Mucosa of rectum (tissue), 2 donors: ENCODE results near the gene GTF2A2.
A peak's percentile ranks its signal among the peaks of the same experiment; 100 is the strongest.

Experiments used
- H3K27ac ChIP-seq, 2 donors: one replicate each; pipeline ENCODE4 v1.7.0; 2013; ENCODE audit warnings: inconsistent platforms in 2 of 2, low read depth in 2 of 2, low read length in 2 of 2
- H3K27me3 ChIP-seq, 2 donors: one replicate each; pipeline ENCODE4 v1.7.0; 2013; ENCODE audit warnings: low read length in 2 of 2; ENCODE audit not compliant: control insufficient read depth in 2 of 2, insufficient read depth in 2 of 2
- H3K36me3 ChIP-seq, 2 donors: one replicate each; pipeline ENCODE4 v1.7.0; 2013; ENCODE audit warnings: low read length in 2 of 2; ENCODE audit not compliant: control insufficient read depth in 2 of 2, insufficient read depth in 2 of 2
- H3K4me1 ChIP-seq, 2 donors: one replicate each; pipeline ENCODE4 v1.7.0; 2013; ENCODE audit warnings: low read length in 2 of 2, mild to moderate bottlenecking in 1 of 2; ENCODE audit not compliant: control insufficient read depth in 2 of 2, insufficient read depth in 2 of 2
- H3K4me3 ChIP-seq, 2 donors: one replicate each; pipeline ENCODE4 v1.7.0; 2013; ENCODE audit warnings: low read length in 2 of 2
- H3K9ac ChIP-seq, 2 donors: one replicate each; pipeline ENCODE4 v1.7.0; 2013; ENCODE audit warnings: low read length in 2 of 2, low read depth in 1 of 2, mild to moderate bottlenecking in 1 of 2
- H3K9me3 ChIP-seq, 2 donors: one replicate each; pipeline ENCODE4 v1.7.0; 2013; ENCODE audit warnings: low read length in 2 of 2; ENCODE audit not compliant: control insufficient read depth in 2 of 2
- donor health status: healthy.
- donor health status: Normal muscosa, but diverticular disease.

Gene GTF2A2

GRCh38 chr15:59689626-59690236 is 32.4 kb upstream of the GTF2A2 start:
- Histone ChIP-seq H3K4me1 (peaks cover 11 to 23% of the 10 kb centered on the region in 2 donors), H3K4me3 (peak overlapping the region; percentile 91 to 97), H3K27ac (peak overlapping the region; percentile 100), H3K27me3 (no peaks in the 10 kb centered on the region), H3K9ac (peak overlapping the region; percentile 87 to 100), H3K9me3 (no peaks in the 10 kb centered on the region), H3K36me3 (peaks cover 0 to 5% of the 10 kb centered on the region in 2 donors)

DNA sequence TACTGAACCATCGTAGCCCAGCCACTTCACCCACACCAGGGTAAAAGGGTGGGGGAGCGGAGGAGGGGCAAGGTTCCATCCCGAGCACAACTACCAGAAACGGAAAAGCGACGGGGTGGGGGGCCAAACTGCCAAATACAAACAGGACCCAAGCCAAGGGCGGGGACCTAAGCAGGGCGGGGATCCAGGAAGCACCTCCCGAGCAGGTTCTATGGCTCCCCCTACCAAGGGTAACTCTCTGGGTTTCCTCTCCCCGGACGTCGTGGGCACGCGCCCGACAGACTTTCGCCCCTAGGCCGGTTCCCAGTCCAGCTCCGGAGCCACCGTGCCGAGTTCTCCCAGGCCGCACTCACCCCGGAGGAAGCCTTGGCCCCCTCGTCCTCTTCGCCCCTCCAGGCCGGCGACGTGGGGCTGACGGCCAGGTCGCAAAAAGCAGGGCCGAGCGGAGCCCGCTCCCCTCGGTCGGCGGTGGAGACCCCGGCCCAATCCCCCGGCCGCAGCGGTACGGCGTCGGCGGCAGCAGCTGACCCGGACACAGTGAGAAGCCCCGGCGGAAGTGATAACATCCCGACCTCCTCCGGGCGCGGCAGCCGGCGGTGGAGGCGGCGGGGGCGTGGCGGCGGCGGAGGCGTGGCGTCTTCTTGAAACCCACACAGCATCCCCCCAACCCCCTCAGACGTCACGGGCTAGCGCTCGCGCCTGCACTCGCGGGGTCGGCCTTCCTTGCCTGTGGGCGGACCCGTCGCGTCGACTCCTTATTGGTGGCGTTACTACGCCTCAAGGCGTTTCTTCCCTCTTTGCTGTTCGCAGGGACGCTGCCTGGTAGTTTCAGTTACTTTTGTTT is 31.7 kb upstream of the GTF2A2 start, which contains the start of gene BNIP2:
Gene BNIP2 (minus strand): TSS at position 539 of the 844 bp plus-strand sequence. CDS start 6,863 bp downstream, outside the sequence.
- H3K27me3 ChIP-seq = no peaks in the 10 kb centered on the region
- H3K36me3 ChIP-seq = peaks cover 0 to 5% of the 10 kb centered on the region in 2 donors
- H3K27ac ChIP-seq = peak within 1 kb of the TSS; percentile 100
- H3K4me1 ChIP-seq = peaks cover 11 to 22% of the 10 kb centered on the region in 2 donors
- H3K9ac ChIP-seq = peak within 1 kb of the TSS; percentile 98 to 100
- no peaks in the 10 kb centered on the region for H3K9me3 ChIP-seq
- peak within 1 kb of the TSS; percentile 91 to 97 for H3K4me3 ChIP-seq

- H3K4me3 ChIP-seq = peak overlapping the region; percentile 91 to 97
- H3K9ac ChIP-seq = peak overlapping the region; percentile 98 to 100
- H3K27ac ChIP-seq = peak overlapping the region; percentile 100
- no peaks in the 10 kb centered on the region for H3K27me3 ChIP-seq
- H3K4me1 ChIP-seq = peaks cover 11 to 21% of the 10 kb centered on the region in 2 donors
- no peaks in the 10 kb centered on the region for H3K9me3 ChIP-seq
- peaks cover 2 to 5% of the 10 kb centered on the region in 2 donors for H3K36me3 ChIP-seq
Measured at GRCh38 chr15:59688423-59688781, 31.1 kb upstream of the GTF2A2 start.

- H3K27ac ChIP-seq = peak overlapping the region; percentile 100
- H3K4me3 ChIP-seq = peak overlapping the region; percentile 91 to 97
- peak overlapping the region; percentile 98 to 100 for H3K9ac ChIP-seq
- H3K9me3 ChIP-seq = no peaks in the 10 kb centered on the region
- no peaks in the 10 kb centered on the region for H3K27me3 ChIP-seq
- peaks cover 11 to 21% of the 10 kb centered on the region in 2 donors for H3K4me1 ChIP-seq
- H3K36me3 ChIP-seq = peaks cover 5 to 7% of the 10 kb centered on the region in 2 donors
Measured at GRCh38 chr15:59687836-59688235, 30.5 kb upstream of the GTF2A2 start.

DNA sequence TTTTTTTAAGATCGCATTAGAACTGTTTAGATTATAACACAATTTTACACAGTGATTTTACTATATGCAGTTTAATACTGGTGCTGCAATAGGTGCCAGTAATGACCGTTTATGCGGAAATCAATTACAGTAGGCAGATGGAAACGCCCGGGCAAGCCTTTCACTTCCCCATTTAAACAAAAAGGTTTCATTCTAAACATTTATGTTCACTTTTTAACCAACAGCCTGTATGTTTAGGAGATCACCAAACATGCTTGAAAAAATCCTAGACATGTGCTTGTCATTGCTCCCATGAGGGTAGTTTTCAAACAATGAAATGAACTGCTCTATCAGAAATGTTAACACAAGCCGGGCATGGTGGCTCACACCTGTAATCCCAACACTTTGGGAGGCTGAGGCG is 29.1 kb upstream of the GTF2A2 start:
- H3K27me3 ChIP-seq = no peaks in the 10 kb centered on the region
- H3K9ac ChIP-seq = no peak overlapping the region
- peaks cover 11 to 21% of the 10 kb centered on the region in 2 donors for H3K4me1 ChIP-seq
- H3K9me3 ChIP-seq = no peaks in the 10 kb centered on the region
- H3K36me3 ChIP-seq = peaks cover 11% of the 10 kb centered on the region in 2 donors
- peak overlapping the region in 1 of 2 donors; percentile 28 for H3K4me3 ChIP-seq
- peak overlapping the region; percentile 27 to 44 for H3K27ac ChIP-seq

GRCh38 chr15:59685737-59686297 is 28.5 kb upstream of the GTF2A2 start:
- peaks cover 11 to 21% of the 10 kb centered on the region in 2 donors for H3K4me1 ChIP-seq
- H3K9me3 ChIP-seq = no peaks in the 10 kb centered on the region
- H3K27me3 ChIP-seq = no peaks in the 10 kb centered on the region
- H3K4me3 ChIP-seq = peak overlapping the region in 1 of 2 donors; percentile 28
- H3K9ac ChIP-seq = no peak overlapping the region
- peaks cover 16 to 17% of the 10 kb centered on the region in 2 donors for H3K36me3 ChIP-seq
- H3K27ac ChIP-seq = peak overlapping the region in 1 of 2 donors; percentile 44

DNA sequence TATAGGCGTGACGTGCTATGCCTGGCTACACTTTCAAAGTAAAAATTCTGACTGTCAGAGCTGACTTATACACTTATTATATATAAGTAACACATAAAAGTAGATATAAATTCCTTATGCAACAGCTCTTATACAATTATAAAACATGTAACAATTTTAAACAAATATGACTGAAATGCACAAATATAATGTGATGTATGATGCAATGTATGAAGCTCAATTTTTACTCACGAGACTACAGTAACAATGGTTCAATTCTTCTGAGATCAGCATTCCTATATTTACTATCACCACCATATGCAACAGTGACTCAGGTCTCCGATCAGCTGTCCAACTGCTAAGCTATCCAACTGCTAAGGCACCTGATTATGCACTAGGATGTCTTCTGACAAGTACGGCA is 23.6 kb upstream of the GTF2A2 start:
- H3K36me3 ChIP-seq = peaks cover 60% of the 10 kb centered on the region in 2 donors
- H3K27me3 ChIP-seq = no peaks in the 10 kb centered on the region
- no peaks in the 10 kb centered on the region for H3K9me3 ChIP-seq
- no peak overlapping the region for H3K27ac ChIP-seq
- H3K9ac ChIP-seq = no peak overlapping the region
- no peak overlapping the region for H3K4me3 ChIP-seq
- H3K4me1 ChIP-seq = peaks cover 0 to 6% of the 10 kb centered on the region in 2 donors

DNA sequence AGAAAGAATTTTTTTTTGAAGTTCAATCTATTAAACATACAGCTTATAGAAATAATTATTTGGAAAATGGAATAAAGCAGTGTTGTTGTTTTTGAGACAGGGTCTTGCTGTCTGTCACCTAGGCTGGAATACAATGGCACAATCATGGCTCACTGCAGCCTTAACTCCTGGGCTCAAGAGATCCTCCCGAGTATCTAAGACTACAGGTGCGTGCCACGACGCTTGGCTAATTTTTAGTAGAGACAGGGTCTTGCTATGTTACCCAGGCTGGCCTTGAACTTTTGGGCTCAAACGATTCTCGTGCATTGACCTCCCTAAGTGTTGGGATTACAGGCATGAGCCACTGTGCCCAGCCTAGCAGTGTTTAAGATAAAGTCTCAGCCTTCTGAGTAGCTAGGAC is 23.0 kb upstream of the GTF2A2 start:
- H3K4me3 ChIP-seq = no peak overlapping the region
- peaks cover 0 to under 1% of the 10 kb centered on the region in 2 donors for H3K4me1 ChIP-seq
- peaks cover 64 to 65% of the 10 kb centered on the region in 2 donors for H3K36me3 ChIP-seq
- H3K27ac ChIP-seq = no peak overlapping the region
- no peaks in the 10 kb centered on the region for H3K27me3 ChIP-seq
- no peak overlapping the region for H3K9ac ChIP-seq
- no peaks in the 10 kb centered on the region for H3K9me3 ChIP-seq

DNA sequence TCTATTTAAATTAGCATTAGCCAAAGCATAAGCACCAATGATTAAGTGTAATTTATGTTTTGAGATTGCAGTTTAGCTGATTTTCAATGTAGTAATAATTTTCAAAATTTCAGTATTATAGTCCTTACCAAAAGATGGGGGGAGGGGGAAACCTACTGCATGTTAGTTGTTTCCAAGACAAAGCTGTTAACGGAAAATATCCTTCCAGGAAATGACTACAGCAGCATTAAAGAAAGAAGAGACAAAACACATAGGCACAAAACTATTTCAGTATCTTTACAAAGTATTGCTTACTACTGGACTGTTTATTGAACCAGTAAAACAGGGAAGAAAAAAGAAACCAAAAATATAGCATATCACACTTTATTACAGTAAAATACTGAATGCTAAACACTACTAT is 21.3 kb upstream of the GTF2A2 start:
- H3K27me3 ChIP-seq = no peaks in the 10 kb centered on the region
- no peaks in the 10 kb centered on the region for H3K4me1 ChIP-seq
- H3K9ac ChIP-seq = no peak overlapping the region
- no peak overlapping the region for H3K27ac ChIP-seq
- H3K9me3 ChIP-seq = no peaks in the 10 kb centered on the region
- H3K36me3 ChIP-seq = peaks cover 70 to 71% of the 10 kb centered on the region in 2 donors
- no peak overlapping the region for H3K4me3 ChIP-seq

GRCh38 chr15:59678172-59678571 is 20.9 kb upstream of the GTF2A2 start:
- Histone ChIP-seq H3K4me1 (no peaks in the 10 kb centered on the region), H3K36me3 (peaks cover 67 to 75% of the 10 kb centered on the region in 2 donors), H3K4me3 (no peak overlapping the region), H3K27me3 (no peaks in the 10 kb centered on the region), H3K9me3 (no peaks in the 10 kb centered on the region), H3K27ac (no peak overlapping the region), H3K9ac (no peak overlapping the region)
